CD4-positive, alpha-beta T cell (primary cell): ENCODE results near the gene CAPN9. TPM values are rescaled to one million over a fixed set of nuclear protein-coding genes. Genes with fewer than 3 reads are reported as not detected.

Experiments used
- ATAC-seq: fragments of 200-7000 bp; cut with Tn5 transposase; one replicate; pipeline ENCODE4 v1.10.0; 2022; ENCODE audit warnings: mild to moderate bottlenecking; ENCODE audit not compliant: poor library complexity
- CTCF ChIA-PET: fragments of 350-600 bp; sonication (Branson Sonifier 250); formaldehyde crosslinking; loops from one replicate; lab custom pipeline; 2021; ENCODE audit warnings: antibody characterized with exemption, inconsistent platforms; lab: Charles Lee
- POLR2A ChIA-PET: fragments of 350-600 bp; sonication (Branson Sonifier 250); formaldehyde crosslinking; loops from one replicate; lab custom pipeline; 2021; ENCODE audit warnings: antibody characterized with exemption, inconsistent platforms; lab: Charles Lee
- DNase-seq, 14 experiments: peaks; one replicate each; pipeline ENCODE4 v3.0.0-alpha.2; 2013 to 2020; ENCODE audit warnings: mixed read lengths in 2 of 14
- H3K27ac ChIP-seq, 2 donors: one replicate each; pipeline versions ENCODE4 v1.5.1 to v1.7.0; 2013; ENCODE audit warnings: low read length in 2 of 2, low read depth in 1 of 2, mild to moderate bottlenecking in 1 of 2
- H3K27me3 ChIP-seq, 2 experiments: 1 replicate in 1 of 2; 2 replicates in 1 of 2; pipeline versions ENCODE4 v1.6.1 to v1.7.0; 2013; ENCODE audit warnings: low read length in 2 of 2, control low read depth in 1 of 2, mild to moderate bottlenecking in 1 of 2, moderate library complexity in 1 of 2; ENCODE audit not compliant: insufficient read depth in 2 of 2, control insufficient read depth in 1 of 2
- H3K36me3 ChIP-seq: one replicate; pipeline ENCODE4 v1.6.1; 2013; ENCODE audit warnings: low read length, control low read depth; ENCODE audit not compliant: insufficient read depth
- H3K4me1 ChIP-seq: one replicate; pipeline ENCODE4 v1.6.1; 2013; ENCODE audit warnings: low read length, control low read depth; ENCODE audit not compliant: insufficient read depth
- H3K4me3 ChIP-seq: one replicate; pipeline ENCODE4 v1.5.1; 2013; ENCODE audit warnings: mild to moderate bottlenecking, low read length, moderate library complexity
- H3K9me3 ChIP-seq, 2 experiments: 1 replicate in 1 of 2; 2 replicates in 1 of 2; pipeline versions ENCODE4 v1.6.1 to v1.7.0; 2013; ENCODE audit warnings: low read length in 2 of 2, mild to moderate bottlenecking in 2 of 2, control low read depth in 1 of 2, moderate library complexity in 1 of 2; ENCODE audit not compliant: control insufficient read depth in 1 of 2, insufficient read depth in 1 of 2
- H3K27ac Mint-ChIP-seq: one replicate; pipeline ENCODE4 v1.8.0; 2020; ENCODE audit warnings: mixed read lengths
- H3K27me3 Mint-ChIP-seq: one replicate; pipeline ENCODE4 v1.8.0; 2021; ENCODE audit warnings: mixed read lengths
- H3K36me3 Mint-ChIP-seq: one replicate; pipeline ENCODE4 v1.8.0; 2021; ENCODE audit warnings: low read depth, mixed read lengths
- H3K4me1 Mint-ChIP-seq: one replicate; pipeline ENCODE4 v1.8.0; 2021; ENCODE audit warnings: low read depth, mixed read lengths
- H3K4me3 Mint-ChIP-seq: one replicate; pipeline ENCODE4 v1.8.0; 2020; ENCODE audit warnings: mild to moderate bottlenecking, mixed read lengths
- H3K9me3 Mint-ChIP-seq: one replicate; pipeline ENCODE4 v1.8.0; 2020; ENCODE audit warnings: mixed read lengths
- CTCF ChIP-seq: fragments of 200-600 bp; IDR thresholded peaks from one replicate; pipeline ENCODE4 v1.8.0; 2022; ENCODE audit warnings: antibody characterized with exemption, mild to moderate bottlenecking
- intact Hi-C, 2 experiments: fragments of 100-400 bp; cut with DNase I in 1 of 2; cut with micrococcal nuclease in 1 of 2; formaldehyde crosslinking; loops; one replicate each; pipeline versions ENCODE4 v1.15.1 to v1.9.0; 2023 to 2025; cut with DNase I, micrococcal nuclease
- total RNA-seq, 174 experiments: library from RNA in 2 of 174; stranded (reverse) in 2 of 174; gene quantifications; one replicate each; pipeline ENCODE4 v1.2.3 and lab custom pipeline; 2021 to 2026

Gene CAPN9
- total RNA-seq, 2 experiments from 2014 or later = not detected

- intact Hi-C loops = no loop called here
- Mint-ChIP-seq H3K9me3 (peaks cover 6% of the 10 kb centered on the region), H3K4me1 (no peaks in the 10 kb centered on the region), H3K27me3 (peaks cover 1% of the 10 kb centered on the region), H3K27ac (no peak overlapping the region), H3K4me3 (no peak overlapping the region), H3K36me3 (no peaks in the 10 kb centered on the region)
- DNase-seq (no peak), ATAC-seq (no peak)
- peaks cover 0 to 5% of the 10 kb centered on the region in 2 experiments for H3K9me3 ChIP-seq
- no peaks in the 10 kb centered on the region for H3K27me3 ChIP-seq
- ChIA-PET POLR2A (no interaction called here), CTCF (no interaction called here)
- no peak overlapping the region for H3K27ac ChIP-seq
- no peaks in the 10 kb centered on the region for H3K4me1 ChIP-seq
- H3K36me3 ChIP-seq = no peaks in the 10 kb centered on the region
- TF ChIP-seq CTCF = no peak
- no peak overlapping the region for H3K4me3 ChIP-seq
These were observed 85.3 kb downstream of the CAPN9 start for GRCh38 chr1:230832476-230832875.

- H3K36me3 ChIP-seq = no peaks in the 10 kb centered on the region
- no peaks in the 10 kb centered on the region for H3K27me3 ChIP-seq
- CTCF ChIA-PET = no interaction called here
- Mint-ChIP-seq H3K27me3 (no peaks in the 10 kb centered on the region), H3K36me3 (no peaks in the 10 kb centered on the region), H3K9me3 (peaks cover 6% of the 10 kb centered on the region), H3K4me1 (no peaks in the 10 kb centered on the region), H3K27ac (no peak overlapping the region), H3K4me3 (no peak overlapping the region)
- H3K27ac ChIP-seq = no peak overlapping the region
- no peaks in the 10 kb centered on the region for H3K4me1 ChIP-seq
- POLR2A ChIA-PET = no interaction called here
- intact Hi-C loops = no loop called here
- TF ChIP-seq CTCF = no peak
- H3K4me3 ChIP-seq = no peak overlapping the region
- DNase-seq (no peak), ATAC-seq (no peak)
- H3K9me3 ChIP-seq = peaks cover 0 to 5% of the 10 kb centered on the region in 2 experiments
These were observed 86.3 kb downstream of the CAPN9 start for GRCh38 chr1:230833511-230833910.

GRCh38 chr1:230834292-230834691 is 87.1 kb downstream of the CAPN9 start:
- H3K36me3 ChIP-seq = no peaks in the 10 kb centered on the region
- peaks cover 6% of the 10 kb centered on the region for H3K9me3 Mint-ChIP-seq
- H3K27me3 Mint-ChIP-seq = no peaks in the 10 kb centered on the region
- no peak for DNase-seq
- intact Hi-C loops = no loop called here
- peaks cover 0 to 5% of the 10 kb centered on the region in 2 experiments for H3K9me3 ChIP-seq
- H3K36me3 Mint-ChIP-seq = peaks cover 7% of the 10 kb centered on the region
- no peaks in the 10 kb centered on the region for H3K4me1 ChIP-seq
- no peak overlapping the region for H3K27ac ChIP-seq
- no peak overlapping the region for H3K27ac Mint-ChIP-seq
- ChIA-PET POLR2A (no interaction called here), CTCF (no interaction called here)
- no peak overlapping the region for H3K4me3 Mint-ChIP-seq
- H3K4me1 Mint-ChIP-seq = no peaks in the 10 kb centered on the region
- no peak for TF ChIP-seq CTCF
- ATAC-seq = no peak
- H3K4me3 ChIP-seq = no peak overlapping the region
- no peaks in the 10 kb centered on the region for H3K27me3 ChIP-seq
